Suprapubic skin (tissue), 4 donors: Measurements from ENCODE around the gene RIMS1. TPM values are rescaled to one million over a fixed set of nuclear protein-coding genes. Genes with fewer than 3 reads are reported as not detected.
"Not testable (repeated sequence)": the region's sequence is repeated elsewhere in the genome, so short reads cannot be mapped to it uniquely, and the experiment has no call there.

Experiments
- DNase-seq, 2 donors: peaks; one replicate each; pipeline ENCODE4 v3.0.0-alpha.2; 2019; ENCODE audit warnings: low spot score in 2 of 2
- H3K27ac ChIP-seq: fragments of 200-600 bp; sonication (generic); one replicate; pipeline ENCODE4 v1.5.1; 2019
- H3K27me3 ChIP-seq: fragments of 200-600 bp; sonication (generic); one replicate; pipeline ENCODE4 v1.5.1; 2019
- H3K36me3 ChIP-seq: fragments of 200-600 bp; sonication (generic); one replicate; pipeline ENCODE4 v1.5.1; 2019
- H3K4me1 ChIP-seq: fragments of 200-600 bp; sonication (generic); one replicate; pipeline ENCODE4 v1.5.1; 2019
- H3K4me3 ChIP-seq: fragments of 200-600 bp; sonication (generic); one replicate; pipeline ENCODE4 v1.5.1; 2019; ENCODE audit warnings: mild to moderate bottlenecking
- H3K9me3 ChIP-seq: fragments of 200-600 bp; sonication (generic); one replicate; pipeline ENCODE4 v1.5.1; 2019
- CTCF ChIP-seq, 2 donors: fragments of 200-600 bp in 1 of 2; fragments of 450-650 bp in 1 of 2; sonication (generic) in 1 of 2; IDR thresholded peaks; one replicate each; pipeline ENCODE4 v1.5.1; 2016 to 2019; ENCODE audit warnings: antibody characterized with exemption in 2 of 2, mild to moderate bottlenecking in 1 of 2, moderate library complexity in 1 of 2
- EP300 ChIP-seq: sonication (generic); formaldehyde crosslinking; IDR thresholded peaks from one replicate; pipeline ENCODE4 v1.6.1; 2017; ENCODE audit warnings: antibody characterized with exemption
- POLR2A ChIP-seq, 2 donors: fragments of 450-650 bp; IDR thresholded peaks; one replicate each; pipeline ENCODE4 v1.6.1; 2017; ENCODE audit warnings: antibody characterized with exemption in 2 of 2, mild to moderate bottlenecking in 2 of 2, moderate library complexity in 2 of 2
- POLR2AphosphoS5 ChIP-seq, 3 donors: sonication (generic); formaldehyde crosslinking; IDR thresholded peaks; one replicate each; pipeline ENCODE4 v1.6.1; 2017; ENCODE audit warnings: antibody characterized with exemption in 3 of 3
- WGBS: methylation state at CpG from one replicate; pipeline ENCODE4 v1.1.5; 2018; 5-methylcytosine and 5-hydroxymethylcytosine counted together
- total RNA-seq, 4 donors: library from RNA; depleted of rRNA; stranded (reverse); fragments of >200 nt; gene quantifications; one replicate each; pipeline ENCODE4 v1.1.0, GENCODE V29; 2016

Gene RIMS1
- total RNA-seq, 4 donors from 2014 or later, result 2.9 to 9.7 (median 4.5) TPM

GRCh38 chr6:71997341-71997740, 111.0 kb downstream of the RIMS1 start:
- H3K4me1 ChIP-seq, result no peaks in the 10 kb centered on the region
- no peak overlapping the region for H3K27ac ChIP-seq
- WGBS, result 89% methylated on average over 1 of the region's 1 CpG
- H3K27me3 ChIP-seq, result no peaks in the 10 kb centered on the region
- no peak for TF ChIP-seq EP300
- no peak for TF ChIP-seq POLR2A (IDR thresholded peaks at IDR 0.05)
- no peak for TF ChIP-seq CTCF (IDR thresholded peaks at IDR 0.05)
- no peak for TF ChIP-seq POLR2AphosphoS5 (IDR thresholded peaks at IDR 0.05)
- no peaks in the 10 kb centered on the region for H3K9me3 ChIP-seq
- H3K36me3 ChIP-seq, result no peaks in the 10 kb centered on the region
- no peak overlapping the region for H3K4me3 ChIP-seq
- DNase-seq, result no peak

GRCh38 chr6:72002415-72002814, 116.1 kb downstream of the RIMS1 start:
- Histone ChIP-seq H3K36me3 (no peaks in the 10 kb centered on the region), H3K4me1 (no peaks in the 10 kb centered on the region), H3K27ac (no peak overlapping the region), H3K4me3 (no peak overlapping the region), H3K27me3 (no peaks in the 10 kb centered on the region), H3K9me3 (no peaks in the 10 kb centered on the region)
- DNase-seq, result no peak
- TF ChIP-seq POLR2A (IDR thresholded peaks at IDR 0.05) (no peak), CTCF (IDR thresholded peaks at IDR 0.05) (no peak), POLR2AphosphoS5 (IDR thresholded peaks at IDR 0.05) (no peak), EP300 (no peak)
- WGBS, result 74% methylated on average over 4 of the region's 4 CpGs

- not testable (repeated sequence) for H3K4me1 ChIP-seq, H3K27ac ChIP-seq, H3K4me3 ChIP-seq, H3K9me3 ChIP-seq, H3K27me3 ChIP-seq, DNase-seq, H3K36me3 ChIP-seq
- WGBS, result 87% methylated on average over 9 of the region's 9 CpGs
Observed at GRCh38 chr6:72006591-72006990, 120.2 kb downstream of the RIMS1 start.

- 26% methylated on average over 1 of the region's 1 CpG for WGBS
- Histone ChIP-seq H3K36me3 (no peaks in the 10 kb centered on the region), H3K27me3 (no peaks in the 10 kb centered on the region), H3K9me3 (no peaks in the 10 kb centered on the region), H3K4me3 (no peak overlapping the region), H3K27ac (no peak overlapping the region), H3K4me1 (no peaks in the 10 kb centered on the region)
- TF ChIP-seq POLR2AphosphoS5 (IDR thresholded peaks at IDR 0.05) (no peak), POLR2A (IDR thresholded peaks at IDR 0.05) (no peak), EP300 (no peak), CTCF (IDR thresholded peaks at IDR 0.05) (no peak)
- DNase-seq, result no peak
Observed at GRCh38 chr6:72022830-72023229, 136.5 kb downstream of the RIMS1 start.

GRCh38 chr6:72031471-72031870, 145.1 kb downstream of the RIMS1 start:
- no peaks in the 10 kb centered on the region for H3K4me1 ChIP-seq
- TF ChIP-seq POLR2AphosphoS5 (IDR thresholded peaks at IDR 0.05) (no peak), CTCF (IDR thresholded peaks at IDR 0.05) (no peak), POLR2A (IDR thresholded peaks at IDR 0.05) (no peak), EP300 (no peak)
- no peak overlapping the region for H3K27ac ChIP-seq
- no peaks in the 10 kb centered on the region for H3K9me3 ChIP-seq
- 59% methylated on average over 2 of the region's 2 CpGs for WGBS
- no peak overlapping the region for H3K4me3 ChIP-seq
- no peak for DNase-seq
- H3K36me3 ChIP-seq, result no peaks in the 10 kb centered on the region
- H3K27me3 ChIP-seq, result no peaks in the 10 kb centered on the region

GRCh38 chr6:72032086-72032485, 145.7 kb downstream of the RIMS1 start:
- no peaks in the 10 kb centered on the region for H3K4me1 ChIP-seq
- no peak for TF ChIP-seq POLR2AphosphoS5 (IDR thresholded peaks at IDR 0.05)
- TF ChIP-seq EP300, result no peak
- TF ChIP-seq CTCF (IDR thresholded peaks at IDR 0.05), result no peak
- TF ChIP-seq POLR2A (IDR thresholded peaks at IDR 0.05), result no peak
- 48% methylated on average over 2 of the region's 2 CpGs for WGBS
- H3K36me3 ChIP-seq, result no peaks in the 10 kb centered on the region
- H3K27me3 ChIP-seq, result no peaks in the 10 kb centered on the region
- H3K9me3 ChIP-seq, result no peaks in the 10 kb centered on the region
- H3K27ac ChIP-seq, result no peak overlapping the region
- no peak for DNase-seq
- H3K4me3 ChIP-seq, result no peak overlapping the region
